NCI-H2196 treated with DMSO at 0.1 percent for 48 hours (cell line): ENCODE measurements around the gene SLC22A23.
A peak's percentile ranks its signal among the peaks of the same experiment; 100 is the strongest.

Experiments used
- DNase-seq: peaks from one replicate; lab custom pipeline; 2025; ENCODE audit not compliant: unreplicated experiment; lab: John Stamatoyannopoulos, UW

SLC22A23 gene

DNA sequence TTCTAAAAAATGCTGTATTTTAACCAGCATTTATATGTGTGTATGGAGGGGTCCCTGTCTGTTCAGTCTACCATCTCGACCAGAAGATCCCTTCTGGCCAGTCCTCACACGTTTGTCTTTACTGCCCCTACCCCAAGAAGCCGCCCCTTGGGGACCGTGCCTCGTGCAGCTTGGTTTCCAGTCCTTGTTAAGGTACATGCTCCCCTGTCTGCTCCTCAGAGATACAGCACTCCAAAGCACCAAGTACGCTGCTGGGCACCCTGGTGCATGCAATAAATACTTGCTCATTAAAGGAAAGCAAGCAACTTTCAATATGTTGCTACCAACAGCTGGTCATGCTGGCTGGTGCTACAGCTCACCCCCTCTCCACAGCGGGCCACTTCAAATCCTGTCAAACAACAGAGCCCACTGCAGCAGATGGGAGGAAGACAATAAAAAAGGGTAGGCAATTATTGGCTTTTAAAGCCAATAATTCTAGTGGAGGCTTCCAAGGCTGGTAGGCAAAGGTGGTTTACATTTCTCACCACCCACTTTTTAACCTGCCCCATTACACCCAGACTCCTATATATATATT is 136.5 kb downstream of the SLC22A23 start:
- DNase-seq: no peak

DNA sequence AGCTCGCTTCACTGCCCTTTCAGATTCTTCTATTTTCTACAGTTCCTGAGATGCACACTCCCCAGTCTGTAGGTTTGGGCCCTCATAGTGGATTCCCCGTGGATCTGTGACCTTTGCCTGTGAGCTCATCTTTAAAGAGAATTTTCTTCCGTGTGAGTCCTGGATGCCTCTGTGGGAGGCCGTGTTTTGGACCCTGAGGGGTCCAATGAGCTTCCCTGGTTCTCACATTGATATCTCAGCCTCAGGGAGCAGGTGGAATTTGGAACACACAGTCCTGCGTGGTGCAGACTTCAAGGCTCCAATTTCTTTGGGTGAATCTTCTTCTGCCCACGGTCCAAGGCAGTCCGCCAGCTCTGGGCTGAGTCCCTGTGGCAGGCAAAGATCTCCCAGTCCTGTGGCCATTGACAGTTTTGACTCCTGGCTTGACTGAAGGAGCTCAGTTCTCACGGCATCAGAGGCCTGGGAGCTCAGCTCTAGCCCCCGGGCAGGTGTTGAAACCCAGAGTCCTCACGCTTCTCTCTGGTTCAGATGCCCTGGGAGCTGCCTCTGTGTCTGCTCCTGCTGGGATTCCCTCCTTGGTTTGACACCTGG is 137.1 kb downstream of the SLC22A23 start:
- no peak for DNase-seq

DNA sequence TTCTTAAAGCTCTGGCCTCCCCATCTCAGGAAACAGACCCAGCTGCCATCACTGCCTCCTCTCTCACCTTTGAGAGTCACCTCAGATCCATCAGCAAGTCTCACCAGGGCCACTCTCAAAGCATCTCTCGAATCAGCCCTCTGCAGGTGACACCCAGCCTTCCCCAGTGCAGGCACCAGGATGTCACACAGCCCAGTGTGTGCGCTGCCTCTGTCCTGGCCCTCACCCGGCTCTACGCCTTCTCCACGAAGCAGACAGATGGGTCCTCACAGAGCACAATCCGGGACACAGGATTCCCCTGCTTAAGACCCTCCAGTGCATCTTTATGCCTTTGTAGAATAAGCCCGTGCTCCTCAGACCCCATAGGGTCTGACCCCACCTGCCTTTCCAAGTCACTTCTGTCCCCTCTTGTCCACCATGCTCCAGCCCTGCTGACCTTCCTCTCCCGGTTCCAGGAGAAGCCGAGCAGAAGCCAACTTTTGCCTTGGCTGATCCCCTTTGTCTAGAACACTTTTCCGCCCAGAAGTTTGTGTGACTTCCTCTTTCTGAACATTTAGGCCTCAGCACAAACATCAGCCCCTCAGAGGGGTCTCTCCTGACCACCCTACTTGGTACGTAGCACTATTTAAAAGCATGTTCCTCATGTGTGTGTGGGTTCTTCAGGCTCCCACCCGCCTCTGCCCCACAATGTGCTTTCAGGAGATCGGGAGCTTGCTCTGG is 137.9 kb downstream of the SLC22A23 start:
- DNase-seq: no peak

DNA sequence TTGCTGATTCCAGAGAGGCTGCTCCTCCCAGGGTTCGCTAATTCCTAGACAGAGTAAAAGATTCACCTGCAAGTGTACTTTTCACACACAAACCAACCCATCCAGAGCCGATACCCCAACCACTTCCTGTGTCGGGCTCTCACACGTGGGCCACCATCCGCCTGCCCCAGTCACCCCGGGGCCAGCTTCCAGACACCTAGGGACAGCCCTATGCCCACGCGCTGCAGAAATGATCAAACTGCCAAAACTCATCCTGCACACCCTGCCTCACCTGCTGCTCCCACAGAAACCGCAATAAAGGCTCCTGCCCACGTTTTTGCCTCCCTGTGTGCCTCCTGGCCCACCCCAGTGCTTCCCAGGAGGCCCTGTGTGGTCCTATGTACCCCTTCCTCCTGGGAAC is 138.6 kb downstream of the SLC22A23 start:
- DNase-seq: no peak

DNA sequence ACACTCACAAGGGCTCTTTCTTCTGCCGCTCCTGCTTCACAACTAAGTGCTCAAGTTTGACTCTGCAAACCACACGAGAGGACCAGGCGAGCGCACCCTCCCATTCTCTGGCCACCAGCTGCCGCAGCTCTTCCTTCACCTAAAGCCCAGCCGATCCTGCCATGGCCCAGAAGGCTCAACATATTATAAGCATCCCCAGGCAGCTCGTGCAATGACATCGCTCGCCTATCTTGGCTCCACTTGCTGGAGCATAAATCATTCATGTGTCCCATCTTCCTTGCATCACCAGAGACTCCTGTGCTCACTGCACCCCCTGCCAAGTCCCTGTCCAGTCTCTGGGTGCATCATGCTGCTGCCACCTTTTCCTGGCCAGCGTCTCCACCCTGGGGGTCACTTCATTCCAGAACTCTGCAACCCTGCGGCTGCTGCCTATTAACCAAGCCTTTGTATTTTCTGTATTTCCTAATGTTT is 139.1 kb downstream of the SLC22A23 start:
- no peak for DNase-seq

DNA sequence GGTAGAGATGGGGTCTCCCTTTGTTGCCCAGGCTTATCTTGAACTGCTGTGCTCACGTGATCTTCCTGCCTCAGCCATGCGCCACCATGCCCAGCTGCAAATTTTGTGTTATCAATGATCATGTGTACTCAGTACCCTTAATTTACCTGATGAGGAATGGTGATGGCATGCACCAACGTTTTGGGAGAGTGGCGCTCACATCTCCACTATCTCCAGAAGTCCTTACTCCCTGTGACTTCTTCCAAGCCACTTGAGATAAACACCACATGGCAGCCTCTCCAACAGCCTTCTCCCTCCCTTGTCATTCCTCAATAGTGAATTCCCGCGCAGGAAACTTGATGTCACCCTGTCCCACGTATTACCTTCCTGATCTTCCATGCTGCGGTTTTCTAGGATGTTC is 140.0 kb downstream of the SLC22A23 start:
- no peak for DNase-seq

DNA sequence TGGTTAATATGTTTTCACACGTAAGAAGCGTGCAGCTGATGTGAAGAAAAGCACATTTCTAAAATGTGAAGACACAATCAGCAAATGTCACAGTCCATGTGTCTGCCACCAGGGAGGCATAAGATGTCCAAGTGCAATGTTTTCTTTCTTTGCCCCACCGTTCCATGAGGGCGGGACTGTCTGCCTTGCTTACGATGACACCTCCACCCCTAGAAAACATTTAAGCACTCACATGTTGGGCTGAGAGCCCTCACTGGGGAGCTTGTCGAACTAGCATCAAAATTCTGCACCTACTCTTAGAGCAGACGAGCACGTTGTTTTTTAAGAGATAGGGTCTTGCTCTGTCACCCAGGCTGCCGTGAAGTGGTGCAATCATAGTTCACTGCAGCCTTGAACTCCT is 140.5 kb downstream of the SLC22A23 start:
- no peak for DNase-seq

DNA sequence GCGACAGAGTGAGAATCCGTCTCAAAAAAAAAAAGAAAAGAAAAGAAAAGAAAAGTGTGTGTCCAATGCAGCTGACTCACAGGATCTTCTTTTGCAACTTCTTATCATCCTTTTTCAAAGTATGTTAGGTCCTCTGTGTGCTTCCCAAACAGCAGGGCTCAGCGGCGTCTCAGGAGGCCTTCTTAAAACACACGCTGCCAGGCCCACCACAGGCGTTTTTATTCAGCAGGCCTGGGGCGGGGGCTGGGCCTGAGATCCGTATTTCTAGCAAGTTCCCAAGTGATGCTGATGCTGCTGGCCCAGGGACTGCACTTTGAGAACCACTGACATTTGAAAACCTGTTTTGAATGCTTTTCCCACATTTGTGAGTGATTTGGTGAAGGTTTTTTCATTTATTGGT is 141.0 kb downstream of the SLC22A23 start:
- DNase-seq: no peak

DNA sequence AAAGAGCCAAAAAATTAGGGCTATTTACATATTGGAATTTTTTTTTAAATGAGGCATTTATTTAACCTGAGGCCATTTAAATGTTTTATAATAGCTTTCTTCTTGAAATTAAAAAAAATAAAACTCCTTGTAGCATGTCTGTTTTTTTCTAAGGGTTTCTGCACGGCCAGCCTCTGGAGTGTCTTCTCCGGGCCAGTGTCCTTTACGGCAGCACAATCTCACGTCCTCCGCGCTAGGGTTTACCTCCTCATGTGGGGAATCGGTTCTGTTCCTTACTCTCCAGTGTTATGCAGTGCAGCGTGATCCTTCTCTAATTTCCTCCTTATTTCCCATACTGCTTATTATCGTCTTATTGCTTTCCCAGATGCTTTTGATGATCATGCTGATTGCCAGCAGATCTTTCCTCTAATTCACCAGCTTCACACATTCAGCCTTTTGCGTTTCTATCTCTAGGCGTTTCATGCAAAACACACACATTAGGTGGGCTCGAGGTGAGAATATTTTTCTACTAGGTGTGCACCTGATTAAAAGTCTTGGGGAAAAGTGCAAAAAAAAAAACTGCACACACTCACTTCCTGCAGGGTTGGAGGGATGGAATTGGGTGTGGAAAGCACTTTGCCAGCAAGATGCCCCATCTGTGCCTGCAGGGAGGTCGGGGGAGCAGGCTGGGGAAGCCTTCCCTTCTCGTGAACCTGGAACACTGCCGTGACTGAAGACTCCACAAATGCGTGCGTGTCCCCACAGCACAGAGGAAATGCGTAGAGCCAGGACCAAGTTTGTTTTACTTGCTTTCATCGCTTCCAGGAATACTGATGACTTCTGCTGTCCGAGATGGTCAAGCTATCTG is 142.0 kb downstream of the SLC22A23 start:
- DNase-seq: no peak

DNA sequence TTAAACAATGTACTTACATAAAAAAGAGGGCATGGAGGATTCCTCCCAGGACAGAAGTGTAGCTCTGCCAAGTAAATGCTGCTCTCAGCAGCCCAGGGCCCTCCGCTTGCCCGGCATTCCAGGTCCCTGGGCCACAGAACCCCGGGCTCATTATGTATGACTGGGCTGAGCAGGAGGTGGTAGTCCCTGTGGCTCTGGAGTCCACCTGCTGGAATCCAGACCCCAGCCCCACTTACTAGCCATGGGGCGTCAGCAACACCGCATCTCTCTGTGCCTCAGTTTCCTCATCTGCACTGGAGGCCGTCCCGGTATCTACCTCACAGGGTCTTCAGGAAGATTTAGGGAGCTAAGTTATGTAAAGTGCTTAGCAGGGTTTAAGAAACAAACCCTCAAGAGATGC is 142.7 kb downstream of the SLC22A23 start:
- no peak for DNase-seq

DNA sequence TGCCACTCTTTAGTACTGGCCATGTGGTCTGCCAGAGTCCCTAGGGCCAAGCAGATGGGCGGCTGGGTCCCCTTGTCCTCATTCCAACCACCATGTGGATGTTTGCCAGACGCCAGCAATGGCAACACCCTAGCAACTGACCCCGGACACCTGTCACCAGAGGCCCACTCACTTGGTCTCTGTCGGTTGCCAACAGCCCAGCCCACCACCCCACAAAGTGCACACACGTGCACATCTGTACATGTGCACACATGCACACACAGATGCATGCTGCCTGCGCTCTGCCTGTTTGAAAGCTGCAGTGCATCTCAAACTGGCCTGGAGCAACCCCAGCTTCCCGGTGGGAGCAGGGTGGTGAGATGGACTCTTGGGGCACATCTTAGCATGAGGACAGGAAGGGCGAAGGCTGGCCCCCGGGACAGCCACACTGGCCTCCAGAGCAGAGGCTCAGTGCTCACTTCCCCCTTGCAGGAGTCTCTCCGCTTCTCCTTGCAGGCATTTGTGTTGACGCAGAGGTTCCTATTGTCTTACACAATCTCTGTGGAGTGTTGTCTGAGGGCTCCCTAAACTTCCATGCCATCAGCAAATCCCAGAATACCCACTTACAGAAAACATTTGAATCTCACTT is 144.1 kb downstream of the SLC22A23 start:
- DNase-seq: no peak

DNA sequence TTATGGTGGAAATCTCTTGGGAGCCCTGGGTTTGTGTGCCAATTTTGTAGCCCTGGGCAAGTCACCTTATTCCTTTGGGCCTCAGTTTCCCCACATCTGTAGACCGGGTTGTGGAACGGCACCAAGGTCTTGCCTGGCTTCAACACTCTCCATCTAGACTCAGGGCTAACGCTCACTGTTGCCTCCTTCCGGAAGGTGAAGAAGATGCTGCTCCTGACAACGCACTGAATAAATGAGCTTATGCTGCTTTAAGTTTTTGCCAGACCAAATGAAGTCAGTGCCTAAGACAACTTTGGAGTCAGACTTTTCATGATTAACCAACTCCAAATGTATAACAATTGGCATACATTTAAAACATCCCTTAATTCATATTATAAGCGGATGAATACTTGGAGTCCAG is 145.0 kb downstream of the SLC22A23 start:
- no peak for DNase-seq

DNA sequence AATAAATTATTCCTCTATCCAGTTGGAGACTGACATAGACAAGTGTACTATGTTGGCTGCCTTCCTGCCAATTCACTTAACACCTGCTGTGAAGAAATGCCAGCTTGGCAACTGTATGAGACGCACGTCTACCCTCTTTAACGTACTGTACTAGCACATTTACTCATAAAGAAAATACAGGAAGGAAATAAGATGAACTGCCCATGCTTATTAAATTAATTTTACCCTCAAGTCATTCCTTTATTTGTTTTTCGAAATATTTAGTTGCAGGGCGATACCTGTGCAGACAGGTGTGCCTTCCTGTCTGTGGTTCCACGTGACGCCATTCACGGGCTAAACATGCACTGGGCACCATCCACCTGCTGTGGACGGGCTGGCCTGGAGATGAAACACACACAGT is 146.1 kb downstream of the SLC22A23 start:
- peak; percentile 51 for DNase-seq

DNA sequence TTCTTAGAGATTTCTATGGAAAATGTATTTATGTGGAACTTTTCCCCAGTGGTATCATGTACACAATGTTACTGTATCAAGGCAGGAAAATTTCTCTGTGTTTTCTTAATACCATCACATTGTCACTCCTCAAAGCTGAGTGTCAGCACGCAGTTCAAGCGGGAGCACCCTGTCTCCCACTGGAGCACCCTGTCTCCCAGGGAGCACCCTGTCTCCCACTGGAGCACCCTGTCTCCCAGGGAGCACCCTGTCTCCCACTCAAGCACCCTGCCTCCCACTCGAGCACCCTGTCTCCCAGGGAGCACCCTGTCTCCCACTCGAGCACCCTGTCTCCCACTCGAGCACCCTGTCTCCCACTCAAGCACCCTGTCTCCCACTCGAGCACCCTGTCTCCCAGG is 146.8 kb downstream of the SLC22A23 start:
- no peak for DNase-seq

DNA sequence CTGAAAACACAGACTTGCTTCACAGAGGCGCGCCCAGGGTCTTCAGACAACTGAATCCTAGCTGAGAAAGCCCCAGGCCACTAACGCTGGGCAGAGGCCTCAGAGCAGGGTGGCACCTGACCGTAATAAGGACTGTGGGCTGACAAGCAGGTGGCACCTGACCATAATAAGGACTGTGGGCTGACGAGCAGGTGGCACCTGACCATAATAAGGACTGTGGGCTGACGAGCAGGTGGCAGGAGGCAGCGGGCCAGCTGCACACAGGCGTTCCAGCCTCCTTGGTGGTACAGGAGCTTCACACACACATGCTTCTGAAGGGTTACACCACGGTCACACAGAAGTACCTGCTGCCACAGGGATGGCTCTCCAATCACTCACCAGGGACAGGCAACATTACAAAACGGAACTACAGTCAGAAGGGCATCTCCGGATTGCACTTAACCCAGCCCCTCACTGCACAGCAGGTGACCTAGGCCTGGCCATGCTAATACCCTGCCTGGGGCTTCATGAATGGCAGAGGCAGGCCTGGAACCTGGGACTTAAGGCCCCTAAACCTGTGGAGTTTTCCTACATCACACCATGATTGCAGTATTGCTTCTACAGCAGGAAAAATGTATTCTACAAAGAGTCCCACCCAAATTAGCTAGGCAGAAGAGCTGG is 147.3 kb downstream of the SLC22A23 start:
- DNase-seq: peak; percentile 43

DNA sequence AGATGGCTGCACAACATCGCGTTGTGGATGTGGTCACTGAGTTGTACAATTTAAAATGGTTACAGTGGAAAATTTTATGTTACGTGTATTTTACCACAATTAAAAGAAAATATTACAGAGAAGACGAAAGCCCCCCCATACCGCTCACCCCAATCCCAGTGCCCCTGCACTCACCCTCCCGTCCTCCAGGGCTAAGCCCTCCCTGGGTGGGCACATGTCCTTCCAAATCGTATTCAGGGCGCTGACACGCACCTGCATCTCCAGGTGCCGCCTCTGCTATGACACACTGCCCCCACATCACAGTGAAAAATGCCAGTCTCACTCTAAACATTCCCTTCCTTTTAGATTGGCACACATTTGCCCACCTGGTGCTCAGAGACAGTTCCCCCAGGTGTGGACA is 148.7 kb downstream of the SLC22A23 start:
- no peak for DNase-seq

DNA sequence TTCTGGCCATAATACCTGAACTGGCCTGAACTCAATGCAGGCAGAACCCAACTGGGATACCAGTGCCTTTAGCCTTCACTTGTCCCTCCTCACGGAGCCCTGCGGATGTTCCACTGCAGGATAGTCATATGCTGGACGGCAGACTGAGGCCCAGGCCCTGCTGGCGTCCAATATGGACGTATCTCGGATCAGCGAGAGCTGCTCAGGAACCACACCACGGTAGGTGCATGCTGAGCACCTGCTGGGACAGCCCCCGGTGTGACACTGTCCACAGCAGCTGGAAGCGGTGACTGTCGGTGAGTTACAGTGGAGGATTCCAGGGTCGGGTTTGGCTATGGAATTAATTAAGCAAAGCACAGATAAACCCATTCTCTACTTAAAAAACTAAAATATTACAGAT is 149.4 kb downstream of the SLC22A23 start:
- no peak for DNase-seq

DNA sequence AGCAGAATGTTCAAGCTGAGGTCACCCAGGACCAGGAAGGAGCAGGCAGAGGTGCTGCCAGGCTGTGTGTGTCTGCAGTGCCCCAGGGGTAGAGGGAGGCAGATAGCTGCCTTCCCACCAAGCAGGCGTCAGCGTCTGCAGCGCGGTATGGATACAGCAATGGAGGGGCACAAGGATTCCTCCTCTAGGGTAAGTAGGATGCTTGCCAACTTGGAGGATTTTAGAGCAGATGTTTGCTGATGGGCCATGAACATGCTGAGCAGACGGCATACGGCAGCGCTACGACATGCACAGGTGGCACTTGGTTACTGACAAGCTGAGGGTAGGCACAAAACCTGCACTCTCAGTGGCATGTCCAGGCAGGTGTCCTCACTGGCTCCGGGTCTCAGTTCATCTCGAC is 150.0 kb downstream of the SLC22A23 start:
- DNase-seq: no peak

DNA sequence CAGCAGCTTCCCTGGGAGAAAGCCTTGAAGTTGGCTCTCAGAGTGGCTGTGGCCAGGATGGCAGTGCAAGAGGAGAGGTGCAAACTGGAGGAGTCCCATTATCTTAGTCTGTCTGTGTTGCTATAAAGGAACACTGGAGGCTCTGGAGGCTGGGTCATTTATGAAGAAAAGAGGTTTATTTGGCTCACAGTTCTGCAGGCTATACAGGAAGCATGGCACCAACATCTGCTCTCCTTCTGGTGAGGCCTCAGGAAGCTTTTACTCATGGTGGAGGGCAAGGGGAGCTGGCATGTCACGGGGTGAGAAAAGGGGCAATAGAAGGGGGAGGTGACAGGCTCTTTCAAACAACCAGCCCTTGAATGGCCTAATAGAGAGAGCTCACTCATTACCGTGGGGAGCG is 151.0 kb downstream of the SLC22A23 start:
- no peak for DNase-seq

DNA sequence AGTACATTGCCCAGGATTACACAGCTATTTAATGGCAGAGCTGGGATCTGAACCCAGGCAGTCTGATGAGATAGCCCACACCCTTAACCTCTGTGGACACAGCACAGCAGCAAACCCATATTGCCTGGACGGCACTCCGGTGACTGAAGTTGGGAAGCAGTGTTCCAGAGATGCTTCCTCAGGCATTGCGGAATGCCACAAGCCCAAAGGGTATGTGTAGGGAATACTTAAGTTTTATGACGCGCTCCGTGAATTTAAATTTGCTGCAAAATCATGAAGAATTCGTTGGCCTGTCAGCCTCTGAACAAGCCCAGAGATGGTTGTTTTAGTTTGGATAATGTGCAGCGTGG is 151.7 kb downstream of the SLC22A23 start:
- no peak for DNase-seq
